GM12865 (cell line): ENCODE measurements around the gene UBFD1.

Source experiments
- DNase-seq: peaks from one replicate; pipeline ENCODE4 v3.0.0; 2010; ENCODE audit warnings: low read depth
- H3K4me3 ChIP-seq: 2 replicates; pipeline ENCODE4 v1.5.1; 2011; ENCODE audit warnings: mild to moderate bottlenecking, low read depth, low read length, control low read depth
- TF ChIP-seq, protein P1 (sequence below): IDR thresholded peaks from 2 replicates; pipeline ENCODE4 v1.5.1; 2011; ENCODE audit warnings: low read length, control low read depth, low read depth, inconsistent platforms; ENCODE audit not compliant: insufficient read depth; ENCODE audit errors: missing control alignments

UBFD1 gene

DNA sequence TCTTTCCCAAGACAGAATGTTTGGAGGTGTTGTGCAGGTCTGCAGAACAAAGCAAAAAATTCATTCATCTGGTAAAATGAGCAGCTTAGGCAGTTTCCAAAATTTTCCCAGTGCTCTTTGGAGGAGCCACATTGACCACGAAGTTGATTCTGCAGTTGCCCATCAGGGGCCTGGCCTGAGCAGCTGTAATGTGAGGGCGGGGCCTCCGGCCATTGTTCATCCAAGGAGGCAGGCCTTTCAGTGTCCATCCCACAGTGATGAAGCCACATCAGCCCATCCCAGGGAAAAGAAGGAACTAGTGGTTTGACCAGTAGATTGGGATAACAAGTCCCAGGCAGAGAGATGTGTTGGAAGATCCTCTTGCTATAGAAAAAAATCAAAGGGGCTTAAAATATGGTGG is 10.1 kb downstream of the UBFD1 start:
- no peak for DNase-seq
- TF ChIP-seq, protein P1, sequence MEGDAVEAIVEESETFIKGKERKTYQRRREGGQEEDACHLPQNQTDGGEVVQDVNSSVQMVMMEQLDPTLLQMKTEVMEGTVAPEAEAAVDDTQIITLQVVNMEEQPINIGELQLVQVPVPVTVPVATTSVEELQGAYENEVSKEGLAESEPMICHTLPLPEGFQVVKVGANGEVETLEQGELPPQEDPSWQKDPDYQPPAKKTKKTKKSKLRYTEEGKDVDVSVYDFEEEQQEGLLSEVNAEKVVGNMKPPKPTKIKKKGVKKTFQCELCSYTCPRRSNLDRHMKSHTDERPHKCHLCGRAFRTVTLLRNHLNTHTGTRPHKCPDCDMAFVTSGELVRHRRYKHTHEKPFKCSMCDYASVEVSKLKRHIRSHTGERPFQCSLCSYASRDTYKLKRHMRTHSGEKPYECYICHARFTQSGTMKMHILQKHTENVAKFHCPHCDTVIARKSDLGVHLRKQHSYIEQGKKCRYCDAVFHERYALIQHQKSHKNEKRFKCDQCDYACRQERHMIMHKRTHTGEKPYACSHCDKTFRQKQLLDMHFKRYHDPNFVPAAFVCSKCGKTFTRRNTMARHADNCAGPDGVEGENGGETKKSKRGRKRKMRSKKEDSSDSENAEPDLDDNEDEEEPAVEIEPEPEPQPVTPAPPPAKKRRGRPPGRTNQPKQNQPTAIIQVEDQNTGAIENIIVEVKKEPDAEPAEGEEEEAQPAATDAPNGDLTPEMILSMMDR = no peak
- no peak overlapping the region for H3K4me3 ChIP-seq

DNA sequence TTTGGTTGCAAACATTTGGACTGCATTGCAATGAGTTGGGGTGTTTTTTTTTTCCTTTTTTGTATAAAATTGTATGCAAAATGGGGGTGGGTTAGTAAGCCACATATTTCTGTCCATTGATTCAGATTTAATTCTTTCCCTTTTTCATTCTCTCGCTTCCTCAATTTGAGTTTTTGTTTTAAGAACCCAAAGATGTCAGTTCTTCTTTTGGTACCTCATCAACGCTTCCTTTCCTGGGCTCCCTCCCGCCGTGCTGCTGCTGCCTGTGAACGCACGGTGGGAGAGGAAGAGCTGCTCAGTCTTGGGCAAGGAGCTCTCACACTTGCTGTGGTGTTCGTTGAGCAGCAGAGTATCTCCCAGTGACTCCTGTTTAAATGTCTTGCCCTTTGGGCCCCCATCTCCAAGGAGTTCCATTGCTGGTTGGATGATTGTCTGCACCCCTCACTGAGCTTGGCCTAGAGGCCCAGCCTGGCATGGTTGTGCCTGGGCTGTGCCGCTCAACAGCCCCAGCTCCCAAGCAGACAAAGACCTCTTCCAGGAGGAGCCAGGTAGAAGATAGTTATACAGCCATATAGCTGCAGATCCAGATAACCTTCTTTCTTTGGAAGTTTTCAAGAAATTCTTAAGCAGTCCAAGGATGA is 13.6 kb downstream of the UBFD1 start:
- TF ChIP-seq, protein P1 = no peak
- H3K4me3 ChIP-seq = no peak overlapping the region
- DNase-seq = no peak

DNA sequence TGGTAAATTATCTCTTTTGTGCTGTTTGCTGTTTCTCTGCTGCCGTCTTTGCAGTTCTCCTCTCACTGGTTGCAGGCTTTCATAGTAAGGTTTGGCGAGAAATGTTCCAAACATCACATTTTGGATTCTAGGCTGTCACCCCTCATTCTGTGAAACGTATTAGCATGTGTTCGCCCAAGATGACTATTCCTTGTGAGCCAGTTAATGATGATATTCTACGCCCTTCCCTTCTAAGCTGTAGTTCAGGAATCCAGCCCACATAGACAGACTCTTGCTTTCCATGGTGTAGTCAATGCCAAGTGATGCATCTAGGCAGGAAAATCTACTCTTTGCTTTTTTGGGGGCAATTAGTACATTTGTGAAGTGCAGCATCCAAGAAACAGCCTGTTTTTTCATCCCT is 14.4 kb downstream of the UBFD1 start:
- no peak for DNase-seq
- no peak overlapping the region for H3K4me3 ChIP-seq
- TF ChIP-seq, protein P1 = no peak

DNA sequence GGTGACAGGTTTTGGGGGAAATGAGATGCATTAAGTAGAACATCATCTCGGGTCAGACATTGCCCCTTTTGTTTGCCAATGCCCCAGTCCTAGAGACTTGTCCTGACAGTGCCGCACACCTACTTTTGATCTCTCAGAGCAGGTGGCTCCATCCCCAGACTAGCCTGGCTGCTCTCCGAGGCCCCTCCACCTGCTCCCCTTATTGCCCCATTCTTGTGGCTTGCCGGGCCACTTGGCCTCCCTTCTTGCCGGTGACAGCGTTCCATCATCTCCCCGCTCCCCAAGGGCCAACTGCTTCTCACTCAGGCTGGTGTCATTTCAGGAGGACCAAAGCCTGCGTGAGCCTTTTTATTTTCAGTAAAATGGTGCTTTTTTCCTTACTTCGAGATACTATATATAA is 14.9 kb downstream of the UBFD1 start:
- no peak for DNase-seq
- TF ChIP-seq, protein P1 = no peak
- no peak overlapping the region for H3K4me3 ChIP-seq

DNA sequence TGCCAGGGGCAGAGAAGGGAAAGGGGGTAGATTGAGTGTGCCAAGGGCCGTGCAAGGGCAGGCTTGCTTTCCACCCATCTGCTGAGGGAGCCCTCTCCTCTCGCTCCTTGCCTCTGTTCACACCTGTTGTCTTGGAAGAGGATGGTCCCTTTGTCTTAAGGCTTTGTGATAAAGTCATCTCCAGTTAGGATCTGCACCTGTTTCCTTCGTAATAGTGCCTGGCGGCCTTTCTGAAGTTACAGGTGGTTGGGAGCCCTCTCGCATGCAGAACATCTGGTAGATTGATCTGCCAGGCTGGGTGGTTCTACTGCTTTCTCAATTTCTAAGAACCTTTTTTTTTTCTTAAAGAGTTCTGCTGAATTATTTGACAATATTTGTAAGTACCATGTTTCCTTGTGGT is 16.3 kb downstream of the UBFD1 start:
- no peak for DNase-seq
- H3K4me3 ChIP-seq = no peak overlapping the region
- TF ChIP-seq, protein P1 = no peak

DNA sequence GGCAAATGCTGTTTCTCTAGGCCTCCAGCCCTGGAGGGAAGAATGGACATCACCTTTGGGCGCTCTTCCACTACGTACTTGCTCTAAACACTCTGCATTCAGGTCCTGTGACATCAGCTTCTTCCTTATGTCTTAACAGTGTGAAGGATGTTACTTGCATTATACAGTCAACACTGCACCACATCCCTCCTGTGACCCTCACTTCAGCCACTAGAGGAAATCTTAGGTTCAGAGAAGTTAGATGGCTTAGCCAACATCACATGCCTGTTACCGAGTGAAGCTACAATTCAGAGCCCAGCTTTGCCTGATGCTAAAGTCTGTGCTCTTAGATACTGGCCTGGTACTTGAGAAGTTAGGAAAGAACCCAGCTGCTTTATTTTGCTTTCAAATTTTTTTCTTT is 18.3 kb downstream of the UBFD1 start:
- no peak overlapping the region for H3K4me3 ChIP-seq
- TF ChIP-seq, protein P1 = no peak
- no peak for DNase-seq

DNA sequence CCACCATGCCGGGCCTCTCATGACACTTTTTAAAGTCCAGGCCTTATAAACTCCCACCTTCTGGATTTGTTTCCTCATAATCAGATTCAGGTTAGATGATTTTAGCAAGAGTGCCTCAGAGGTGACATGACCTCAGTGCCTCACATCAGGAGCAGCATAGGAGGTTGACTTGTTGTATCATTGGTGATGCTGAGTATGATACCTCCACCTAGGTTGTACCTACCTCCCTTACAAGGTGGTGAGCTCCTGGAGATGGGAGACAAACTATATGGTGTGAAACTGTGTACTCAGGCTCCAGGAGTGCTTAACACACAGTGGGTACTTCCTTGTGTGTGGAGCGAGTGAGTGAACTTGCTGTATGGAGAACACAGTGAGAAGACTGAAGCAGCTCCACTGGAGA is 20.0 kb downstream of the UBFD1 start:
- H3K4me3 ChIP-seq = no peak overlapping the region
- DNase-seq = no peak
- TF ChIP-seq, protein P1 = no peak
